GM18526 (cell line): ENCODE measurements around the gene CFAP77.

ENCODE experiments used
- POLR2A ChIP-seq: IDR thresholded peaks from 3 replicates; pipeline ENCODE4 v1.6.1; 2011; ENCODE audit not compliant: insufficient read length; ENCODE audit errors: extremely low read depth

The CFAP77 gene

DNA sequence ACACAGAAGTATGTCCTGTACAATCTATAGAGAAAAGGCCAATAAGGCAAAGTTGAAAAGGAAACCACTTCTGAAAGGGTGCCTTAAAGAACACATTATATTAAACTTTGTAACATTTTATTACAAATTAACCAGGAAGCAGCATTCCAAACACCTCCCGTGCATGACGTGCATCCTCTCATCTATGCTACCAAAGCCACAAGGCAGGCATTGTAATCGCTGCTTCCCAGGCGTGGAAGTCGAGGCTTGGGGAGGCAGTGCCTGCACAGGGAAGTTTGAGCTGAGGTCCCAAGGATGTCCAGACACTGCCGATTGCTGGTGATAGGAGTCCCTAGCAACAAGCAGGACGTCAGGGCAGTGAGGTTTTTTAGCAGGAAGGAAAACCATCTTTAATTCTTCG, 128.1 kb downstream of the CFAP77 start:
- TF ChIP-seq POLR2A: no peak

DNA sequence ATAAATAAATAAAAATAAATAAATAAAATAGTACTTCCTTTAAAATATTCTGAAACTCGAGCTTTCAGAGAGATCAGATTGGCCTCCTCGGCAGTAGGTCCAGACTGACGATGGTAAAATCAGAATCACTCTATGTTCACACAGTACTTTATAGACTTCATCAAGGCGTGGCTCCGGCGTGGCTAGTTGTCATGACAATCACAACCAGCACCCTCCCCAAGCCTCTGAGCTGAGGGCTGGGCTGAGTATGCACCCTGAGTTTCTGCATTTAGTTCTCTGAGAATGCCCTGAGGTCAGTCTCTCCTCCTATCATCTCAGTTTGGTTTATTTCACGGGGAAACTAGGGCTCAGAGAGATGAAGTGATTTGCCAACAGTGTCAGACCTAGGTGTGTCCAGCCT, 129.1 kb downstream of the CFAP77 start:
- no peak for TF ChIP-seq POLR2A

DNA sequence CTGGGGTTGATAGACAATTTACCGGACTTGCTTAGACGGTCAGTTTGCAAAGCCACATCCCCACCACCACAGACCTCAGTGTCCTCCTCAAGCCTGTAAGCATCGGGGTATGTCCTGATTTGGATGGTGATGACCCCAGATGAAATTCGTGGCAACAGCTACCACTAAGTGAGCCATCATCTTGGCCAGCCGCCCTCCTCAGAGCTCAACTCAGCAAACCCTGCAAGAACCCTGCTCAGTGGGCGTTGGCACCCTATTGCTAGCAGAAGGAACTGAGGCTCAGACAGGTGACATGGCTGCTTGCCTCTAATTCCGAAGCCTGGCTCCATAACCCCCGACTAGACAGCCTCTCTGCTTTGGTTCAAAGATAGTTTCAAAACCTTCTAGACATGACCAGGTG, 131.0 kb downstream of the CFAP77 start:
- no peak for TF ChIP-seq POLR2A

DNA sequence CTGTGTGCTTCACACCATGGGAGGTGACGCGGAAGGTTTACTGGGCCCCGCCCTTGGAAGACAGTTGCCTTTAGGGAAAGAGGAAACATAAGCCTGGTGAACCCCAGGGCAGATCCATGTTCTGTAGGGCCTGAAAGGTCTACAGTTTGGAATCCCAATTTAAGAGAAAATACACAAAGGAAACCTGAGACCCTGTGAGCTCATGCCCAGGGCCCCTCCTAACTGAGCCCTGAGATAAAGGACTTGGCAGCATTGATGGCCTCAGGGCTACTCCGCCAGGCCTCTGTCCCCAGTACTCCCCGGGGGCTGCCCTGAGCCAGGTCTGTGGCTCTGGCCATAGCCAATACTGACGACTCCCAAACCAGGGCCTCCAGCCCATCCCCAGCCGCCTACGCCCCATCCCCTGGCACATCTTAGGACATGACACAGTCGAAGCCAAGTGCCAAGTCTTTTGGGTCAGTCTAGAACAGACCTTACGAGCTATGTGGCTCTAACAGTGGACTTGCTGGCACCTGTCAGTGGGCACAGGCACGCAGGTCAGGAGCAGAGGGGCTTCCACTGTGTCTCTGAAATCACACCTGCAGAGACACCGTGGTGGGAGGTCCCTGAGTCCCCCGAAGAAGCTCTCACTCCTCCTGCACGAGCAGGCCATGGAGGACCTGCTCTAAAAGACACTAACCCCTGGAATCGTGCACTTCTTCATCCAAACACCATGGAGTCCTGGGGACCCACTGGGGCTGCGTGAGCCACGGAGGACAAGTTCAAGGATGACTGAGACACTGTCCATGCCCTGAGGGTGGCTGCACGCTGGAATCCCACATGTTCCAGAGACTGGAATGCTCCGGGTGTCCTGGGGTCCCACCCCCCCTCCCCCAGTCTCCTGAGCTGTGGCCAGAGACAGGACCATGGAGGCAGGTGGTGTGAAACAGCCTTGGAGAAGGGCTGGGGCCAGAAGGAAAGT, 132.1 kb downstream of the CFAP77 start:
- TF ChIP-seq POLR2A: no peak

DNA sequence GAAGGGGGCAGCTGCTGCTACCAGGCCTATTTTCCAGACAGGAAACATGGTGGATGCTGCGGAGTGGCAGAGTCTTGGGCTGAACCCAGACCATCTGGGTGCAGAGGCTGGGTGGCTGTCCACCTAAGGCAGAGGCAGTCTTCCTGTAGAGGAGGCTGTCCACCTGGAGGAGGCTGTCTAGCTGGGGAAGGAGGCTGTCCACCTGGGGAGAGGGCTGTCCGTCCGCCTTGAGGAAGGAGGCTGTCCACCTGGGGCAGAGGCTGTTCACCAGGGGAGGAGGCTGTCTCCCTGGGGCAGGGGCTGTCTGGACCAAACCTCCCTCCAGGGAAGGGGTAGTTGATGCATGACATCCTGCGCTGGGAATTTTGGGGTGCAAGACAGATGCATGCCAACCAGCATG, 133.2 kb downstream of the CFAP77 start:
- TF ChIP-seq POLR2A: no peak

DNA sequence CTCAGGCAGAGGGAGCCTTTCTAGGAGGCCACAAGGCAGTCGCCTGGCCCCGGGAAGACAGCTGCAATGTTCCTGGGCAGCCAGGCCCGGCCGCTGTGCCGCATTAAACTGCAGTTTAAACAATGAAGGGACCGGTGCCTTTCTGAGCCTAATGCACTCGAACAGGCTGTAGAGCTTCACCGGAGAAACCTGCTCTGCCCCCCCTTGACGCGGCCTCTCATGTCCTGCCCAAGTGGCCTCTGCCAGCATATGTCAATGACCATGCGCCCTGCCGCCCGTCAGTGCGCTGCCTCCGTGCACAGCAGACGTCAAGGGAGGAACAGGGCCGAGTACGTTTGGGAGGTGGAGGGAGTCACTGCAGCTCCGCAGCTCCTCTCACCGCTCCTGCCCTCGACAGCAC, 133.9 kb downstream of the CFAP77 start:
- TF ChIP-seq POLR2A: no peak

DNA sequence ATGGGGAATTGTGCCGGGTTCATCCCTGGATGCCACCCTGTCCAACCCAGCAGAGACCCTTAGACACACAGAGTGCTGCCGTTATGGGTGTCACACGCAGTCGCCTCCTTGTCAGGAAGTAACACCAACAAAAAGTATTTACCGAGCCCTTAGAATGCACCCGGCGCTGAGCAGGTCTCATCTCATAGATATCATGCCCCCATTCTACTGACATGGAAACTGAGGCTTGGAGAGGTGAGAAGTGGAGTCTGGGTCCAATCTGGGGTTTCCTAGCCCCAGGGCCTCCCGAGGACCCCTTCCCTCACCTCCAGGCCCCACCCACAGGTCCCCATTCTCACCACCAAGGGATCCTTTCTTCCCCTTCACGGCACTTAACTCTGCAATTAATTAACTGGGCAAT, 135.6 kb downstream of the CFAP77 start:
- no peak for TF ChIP-seq POLR2A

DNA sequence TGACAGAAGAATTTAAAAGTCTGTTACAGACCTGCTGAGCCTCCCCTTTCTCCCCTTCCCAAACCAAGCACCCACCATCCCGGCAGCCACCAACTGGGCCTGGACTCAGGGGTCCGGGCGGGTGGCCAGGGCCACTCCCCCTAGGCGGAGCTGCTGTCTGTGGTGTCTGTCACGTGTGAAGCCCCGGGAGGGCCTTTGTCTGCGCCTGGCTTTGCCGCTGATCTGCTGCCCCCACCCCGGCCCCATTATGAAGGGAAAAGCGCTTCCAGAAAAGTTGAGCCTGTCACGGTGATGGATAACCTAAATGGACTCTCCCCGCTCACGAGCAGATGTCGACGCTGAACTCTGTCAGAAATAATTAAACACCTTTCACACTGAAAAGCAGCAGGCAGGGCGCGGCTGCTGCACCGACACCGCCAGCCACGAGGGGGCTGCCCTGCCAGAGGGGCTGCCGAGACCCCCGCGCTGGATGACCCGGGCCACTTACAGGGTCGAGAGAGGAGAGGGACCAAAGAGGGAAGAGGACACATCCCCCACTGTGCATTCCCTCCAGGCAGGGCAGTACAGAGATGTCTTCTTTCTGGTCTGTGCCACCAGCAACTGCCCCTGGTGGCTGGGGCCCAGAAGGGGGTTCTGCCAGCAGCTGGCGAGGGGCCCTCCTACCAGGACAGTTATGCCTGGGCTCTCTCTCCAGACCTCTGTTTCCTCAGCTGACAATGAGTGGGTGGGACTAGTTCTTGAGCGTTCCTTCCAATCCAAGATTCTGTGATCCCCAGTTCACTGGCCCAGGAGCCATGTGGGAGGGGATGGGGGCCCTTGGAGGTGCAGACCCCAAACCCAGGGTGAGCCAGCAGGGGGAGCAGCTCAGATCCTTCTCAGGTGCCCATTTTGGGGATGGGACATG, 136.4 kb downstream of the CFAP77 start:
- no peak for TF ChIP-seq POLR2A

DNA sequence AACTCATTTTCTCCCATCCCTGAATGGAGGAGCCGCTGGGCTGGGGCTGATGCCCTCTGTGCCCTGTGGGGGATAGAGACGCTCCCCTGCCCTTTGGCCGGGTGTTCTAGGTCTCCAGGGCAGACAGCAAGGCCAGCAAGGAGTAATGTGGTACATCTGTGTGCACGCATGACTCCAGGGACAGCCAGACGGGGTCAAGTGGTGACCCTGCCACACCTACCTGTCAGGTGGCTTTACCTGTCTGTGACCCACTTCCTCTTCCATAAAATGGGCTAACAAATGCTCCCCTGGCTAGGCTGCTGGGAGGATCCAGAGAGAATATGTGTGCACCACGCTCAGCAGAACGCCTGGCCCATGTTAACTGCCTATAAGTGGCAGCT, 137.0 kb downstream of the CFAP77 start:
- no peak for TF ChIP-seq POLR2A

DNA sequence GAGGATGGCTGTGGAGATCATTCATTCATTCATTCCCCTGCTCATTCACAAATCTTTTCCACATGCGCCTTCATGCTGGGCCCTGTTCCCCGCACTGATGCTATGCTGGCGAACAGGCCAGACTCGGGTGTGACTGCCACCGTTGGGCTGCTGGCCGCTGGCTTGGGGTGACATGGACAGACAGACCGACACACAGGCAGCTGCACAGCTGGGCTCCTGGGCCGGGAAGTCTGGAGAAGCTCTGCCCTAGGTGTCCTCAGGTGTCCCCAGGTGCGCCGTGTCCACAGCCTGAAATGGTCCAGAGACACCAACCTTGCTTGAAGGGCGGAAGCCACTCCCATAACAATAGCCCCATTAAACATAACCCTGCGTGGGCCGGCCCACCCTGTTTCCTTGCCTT, 137.4 kb downstream of the CFAP77 start:
- TF ChIP-seq POLR2A: no peak

DNA sequence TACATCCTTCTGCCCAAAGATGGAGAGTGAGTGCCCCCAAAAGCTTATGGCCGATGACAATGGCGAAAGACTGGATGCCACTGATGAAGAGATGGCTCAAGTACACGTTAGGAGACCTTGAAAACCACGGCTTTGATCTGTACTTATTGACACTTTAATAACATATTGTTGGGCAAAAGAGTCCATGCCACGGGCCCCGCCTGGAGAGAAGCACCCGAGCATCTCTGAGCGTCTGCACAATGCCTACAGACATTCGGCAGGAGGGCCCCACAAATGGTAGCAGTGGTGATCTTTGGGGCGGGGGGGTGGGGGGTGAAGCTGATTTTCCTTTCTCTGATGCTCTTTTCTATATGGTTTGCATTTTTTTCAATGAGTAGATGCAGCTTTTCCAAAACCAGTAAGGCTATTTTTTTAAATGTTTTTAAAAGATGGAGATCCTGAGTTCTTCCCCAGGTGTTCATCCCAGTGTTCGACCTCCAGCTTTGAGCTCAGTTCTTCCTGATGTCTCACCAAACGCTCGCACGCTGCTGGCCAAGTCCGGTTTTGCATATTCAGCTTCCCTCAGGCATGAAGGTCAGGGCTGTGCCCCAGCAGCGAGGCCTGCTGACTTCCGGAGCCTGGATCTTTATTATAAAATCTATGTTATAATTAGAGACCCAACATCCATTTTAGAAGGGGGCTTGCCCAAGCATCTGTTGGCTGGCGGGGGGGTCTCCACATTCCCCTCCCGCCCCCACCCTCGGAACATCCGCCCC, 138.1 kb downstream of the CFAP77 start:
- no peak for TF ChIP-seq POLR2A

DNA sequence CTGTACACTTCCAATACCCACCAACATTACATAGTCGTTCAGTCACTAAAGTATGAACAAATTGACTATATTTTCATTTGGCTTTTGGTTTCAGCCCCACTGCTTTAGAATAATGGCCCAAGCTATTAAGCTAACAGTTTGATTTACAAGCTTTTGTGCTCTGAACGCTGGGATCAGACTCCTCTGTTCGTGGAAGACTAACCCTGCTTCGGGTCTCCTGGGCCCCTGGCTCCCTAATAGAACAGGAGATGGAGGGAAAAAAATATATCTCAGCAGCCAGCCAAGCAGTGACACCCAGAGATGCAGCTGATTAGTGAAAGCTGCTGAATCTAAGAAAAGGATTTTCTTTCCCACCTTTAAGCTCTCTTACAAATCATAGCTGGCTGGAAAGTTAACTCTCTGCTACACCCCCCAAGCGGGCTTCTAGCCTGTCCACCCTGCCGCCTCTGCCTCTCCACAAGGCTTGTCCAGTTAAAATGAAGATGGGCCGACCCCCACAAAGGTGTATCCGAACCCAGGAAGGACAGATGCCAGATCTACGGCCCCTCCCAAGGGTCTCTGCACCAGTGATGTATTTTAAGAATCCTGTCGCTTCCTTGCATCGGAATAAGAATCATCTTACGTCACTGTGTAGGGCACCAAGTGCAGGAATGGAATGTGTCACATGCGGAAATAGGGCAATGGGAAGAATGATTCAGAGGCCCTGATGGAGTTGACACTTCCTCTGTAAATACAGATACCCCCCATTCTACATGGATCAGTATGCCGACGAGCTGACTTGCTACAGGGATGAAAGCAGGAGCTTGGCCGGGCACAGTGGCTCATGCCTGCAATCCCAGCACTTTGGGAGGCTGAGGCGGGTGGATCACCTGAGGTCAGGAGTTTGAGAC, 139.0 kb downstream of the CFAP77 start:
- TF ChIP-seq POLR2A: no peak

DNA sequence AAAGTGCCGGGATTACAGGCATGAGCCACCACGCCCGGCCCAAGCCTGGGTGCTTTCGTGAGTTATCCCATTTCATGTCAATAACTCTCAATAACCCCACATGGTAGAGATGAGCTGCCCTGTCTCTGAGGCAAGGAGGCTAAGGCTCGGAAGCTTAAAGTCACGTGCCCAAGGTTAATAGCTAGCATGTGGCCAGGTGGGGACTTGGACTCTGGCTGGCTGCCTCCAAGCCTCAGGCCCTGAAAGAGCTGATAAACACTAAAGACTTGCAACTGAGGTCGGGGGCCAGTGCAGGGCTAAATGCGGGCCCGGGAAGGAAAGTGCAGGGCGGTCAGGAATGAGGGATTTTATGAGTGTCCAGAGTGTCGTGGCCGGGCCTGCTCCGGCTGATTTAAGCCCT, 141.5 kb downstream of the CFAP77 start:
- TF ChIP-seq POLR2A: no peak

DNA sequence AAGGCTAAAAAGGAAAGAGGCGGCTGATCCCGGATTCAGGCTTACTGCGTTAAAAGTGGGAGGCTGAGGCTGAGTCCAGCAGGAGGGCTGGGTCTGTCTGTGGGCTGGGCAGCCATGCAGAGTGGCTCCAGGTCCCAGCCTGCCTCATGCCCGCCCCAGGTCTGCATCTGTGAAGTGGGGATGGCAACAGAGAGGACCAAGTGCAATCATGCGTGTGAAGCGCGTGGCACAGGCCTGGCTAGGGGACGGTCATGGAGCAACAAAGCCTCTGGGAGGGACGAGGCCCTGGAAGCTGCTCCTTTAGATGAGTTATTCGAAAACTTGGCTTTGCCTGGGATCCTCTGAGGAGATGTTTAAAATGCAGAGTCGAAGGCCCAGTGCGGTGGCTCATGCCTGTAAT, 142.0 kb downstream of the CFAP77 start:
- TF ChIP-seq POLR2A: no peak
